ENCODE measurements around the gene HAND2. TPM values are rescaled to one million over a fixed set of nuclear protein-coding genes. Genes with fewer than 3 reads are reported as not detected.
A peak's percentile ranks its signal among the peaks of the same experiment; 100 is the strongest.

Gene HAND2
- total RNA-seq, 1 donor from 2014 or later = not detected

GRCh38 chr4:173522951-173523395, 7.1 kb downstream of the HAND2 start:
- Histone ChIP-seq H4K20me1 (ENCODE audit: insufficient read depth, low read length) (peaks cover 3% of the 10 kb centered on the region), H3K9ac (ENCODE audit: low read length) (no peak overlapping the region), H3K9me3 (ENCODE audit: insufficient read depth, low read depth, low read length) (peaks cover 2% of the 10 kb centered on the region), H3K27ac (ENCODE audit: low read depth, low read length) (no peak overlapping the region), H3K79me2 (ENCODE audit: insufficient read depth, low read length) (no peaks in the 10 kb centered on the region), H3K36me3 (ENCODE audit: insufficient read depth, low read length) (no peaks in the 10 kb centered on the region), H2AFZ (ENCODE audit: low read depth, low read length) (no peak overlapping the region), H3K27me3 (ENCODE audit: insufficient read depth, low read length) (peaks cover 98% of the 10 kb centered on the region), H3K4me3 (ENCODE audit: insufficient read depth, low read depth, low read length) (peak overlapping the region; percentile 58), H3K4me2 (ENCODE audit: low read length) (peak overlapping the region; percentile 91), H3K4me1 (ENCODE audit: insufficient read depth, low read length) (peaks cover 11% of the 10 kb centered on the region)
- no peaks in the 10 kb centered on the region for H3K4me1 Mint-ChIP-seq (ENCODE audit: low read depth, unreplicated experiment)
- no peak overlapping the region for H3K27ac Mint-ChIP-seq (ENCODE audit: unreplicated experiment)
- no peak for TF ChIP-seq EZH2 (IDR thresholded peaks at IDR 0.05; ENCODE audit: insufficient read depth, low read length)
- TF ChIP-seq, protein P1, sequence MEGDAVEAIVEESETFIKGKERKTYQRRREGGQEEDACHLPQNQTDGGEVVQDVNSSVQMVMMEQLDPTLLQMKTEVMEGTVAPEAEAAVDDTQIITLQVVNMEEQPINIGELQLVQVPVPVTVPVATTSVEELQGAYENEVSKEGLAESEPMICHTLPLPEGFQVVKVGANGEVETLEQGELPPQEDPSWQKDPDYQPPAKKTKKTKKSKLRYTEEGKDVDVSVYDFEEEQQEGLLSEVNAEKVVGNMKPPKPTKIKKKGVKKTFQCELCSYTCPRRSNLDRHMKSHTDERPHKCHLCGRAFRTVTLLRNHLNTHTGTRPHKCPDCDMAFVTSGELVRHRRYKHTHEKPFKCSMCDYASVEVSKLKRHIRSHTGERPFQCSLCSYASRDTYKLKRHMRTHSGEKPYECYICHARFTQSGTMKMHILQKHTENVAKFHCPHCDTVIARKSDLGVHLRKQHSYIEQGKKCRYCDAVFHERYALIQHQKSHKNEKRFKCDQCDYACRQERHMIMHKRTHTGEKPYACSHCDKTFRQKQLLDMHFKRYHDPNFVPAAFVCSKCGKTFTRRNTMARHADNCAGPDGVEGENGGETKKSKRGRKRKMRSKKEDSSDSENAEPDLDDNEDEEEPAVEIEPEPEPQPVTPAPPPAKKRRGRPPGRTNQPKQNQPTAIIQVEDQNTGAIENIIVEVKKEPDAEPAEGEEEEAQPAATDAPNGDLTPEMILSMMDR (IDR thresholded peaks at IDR 0.05; ENCODE audit: insufficient read depth, low read depth, low read length) = no peak
- DNase-seq (ENCODE audit: low read depth) (no peak), FAIRE-seq (no peak)
- peaks cover 54% of the 10 kb centered on the region for H3K9me3 Mint-ChIP-seq (ENCODE audit: unreplicated experiment)
- peaks cover 94% of the 10 kb centered on the region for H3K27me3 Mint-ChIP-seq (ENCODE audit: low read depth, unreplicated experiment)
- peak overlapping the region; percentile 20 for H3K4me3 Mint-ChIP-seq (ENCODE audit: unreplicated experiment)
- H3K36me3 Mint-ChIP-seq (ENCODE audit: low read depth, unreplicated experiment) = peaks cover 5% of the 10 kb centered on the region

- H3K27me3 ChIP-seq (ENCODE audit: insufficient read depth, low read length) = peaks cover 98% of the 10 kb centered on the region
These were observed 7.7 kb downstream of the HAND2 start for GRCh38 chr4:173522160-173522950.

More at GRCh38 chr4:173522160-173522950, 7.7 kb downstream of the HAND2 start:
- Histone ChIP-seq H2AFZ (ENCODE audit: low read depth, low read length) (peak overlapping the region; percentile 82), H3K9ac (ENCODE audit: low read length) (peak overlapping the region; percentile 10), H4K20me1 (ENCODE audit: insufficient read depth, low read length) (peaks cover 3% of the 10 kb centered on the region), H3K4me3 (ENCODE audit: insufficient read depth, low read depth, low read length) (peak overlapping the region; percentile 58), H3K4me1 (ENCODE audit: insufficient read depth, low read length) (peaks cover 11% of the 10 kb centered on the region), H3K9me3 (ENCODE audit: insufficient read depth, low read depth, low read length) (peaks cover 2% of the 10 kb centered on the region), H3K4me2 (ENCODE audit: low read length) (peak overlapping the region; percentile 91), H3K36me3 (ENCODE audit: insufficient read depth, low read length) (no peaks in the 10 kb centered on the region), H3K27ac (ENCODE audit: low read depth, low read length) (no peak overlapping the region), H3K79me2 (ENCODE audit: insufficient read depth, low read length) (no peaks in the 10 kb centered on the region)
- TF ChIP-seq, protein P1 (IDR thresholded peaks at IDR 0.05; ENCODE audit: insufficient read depth, low read depth, low read length) = no peak
- TF ChIP-seq EZH2 (IDR thresholded peaks at IDR 0.05; ENCODE audit: insufficient read depth, low read length) = peak; percentile 26
- DNase-seq (ENCODE audit: low read depth) = peak; percentile 63
- peak overlapping the region; percentile 72 for H3K27ac Mint-ChIP-seq (ENCODE audit: unreplicated experiment)
- H3K36me3 Mint-ChIP-seq (ENCODE audit: low read depth, unreplicated experiment) = peaks cover 5% of the 10 kb centered on the region
- FAIRE-seq = no peak
- H3K4me1 Mint-ChIP-seq (ENCODE audit: low read depth, unreplicated experiment) = no peaks in the 10 kb centered on the region
- peak overlapping the region; percentile 78 for H3K4me3 Mint-ChIP-seq (ENCODE audit: unreplicated experiment)
- H3K27me3 Mint-ChIP-seq (ENCODE audit: low read depth, unreplicated experiment) = peaks cover 94% of the 10 kb centered on the region
- H3K9me3 Mint-ChIP-seq (ENCODE audit: unreplicated experiment) = peaks cover 56% of the 10 kb centered on the region
